Esophagus muscularis mucosa (tissue), 3 donors: ENCODE data around the gene DNLZ.

Source experiments
- POLR2A ChIP-seq: fragments of 450-650 bp; IDR thresholded peaks from one replicate; pipeline ENCODE4 v1.6.1; 2017; ENCODE audit warnings: antibody characterized with exemption, moderate library complexity, mild to moderate bottlenecking, low read depth
- TF ChIP-seq, protein P1 (sequence below), 3 experiments: fragments of 200-600 bp in 2 of 3; fragments of 450-650 bp in 1 of 3; sonication (generic) in 2 of 3; IDR thresholded peaks; one replicate each; pipeline ENCODE4 v1.5.1; 2017 to 2019; ENCODE audit warnings: antibody characterized with exemption in 3 of 3, mild to moderate bottlenecking in 2 of 3, moderate library complexity in 1 of 3

DNA sequence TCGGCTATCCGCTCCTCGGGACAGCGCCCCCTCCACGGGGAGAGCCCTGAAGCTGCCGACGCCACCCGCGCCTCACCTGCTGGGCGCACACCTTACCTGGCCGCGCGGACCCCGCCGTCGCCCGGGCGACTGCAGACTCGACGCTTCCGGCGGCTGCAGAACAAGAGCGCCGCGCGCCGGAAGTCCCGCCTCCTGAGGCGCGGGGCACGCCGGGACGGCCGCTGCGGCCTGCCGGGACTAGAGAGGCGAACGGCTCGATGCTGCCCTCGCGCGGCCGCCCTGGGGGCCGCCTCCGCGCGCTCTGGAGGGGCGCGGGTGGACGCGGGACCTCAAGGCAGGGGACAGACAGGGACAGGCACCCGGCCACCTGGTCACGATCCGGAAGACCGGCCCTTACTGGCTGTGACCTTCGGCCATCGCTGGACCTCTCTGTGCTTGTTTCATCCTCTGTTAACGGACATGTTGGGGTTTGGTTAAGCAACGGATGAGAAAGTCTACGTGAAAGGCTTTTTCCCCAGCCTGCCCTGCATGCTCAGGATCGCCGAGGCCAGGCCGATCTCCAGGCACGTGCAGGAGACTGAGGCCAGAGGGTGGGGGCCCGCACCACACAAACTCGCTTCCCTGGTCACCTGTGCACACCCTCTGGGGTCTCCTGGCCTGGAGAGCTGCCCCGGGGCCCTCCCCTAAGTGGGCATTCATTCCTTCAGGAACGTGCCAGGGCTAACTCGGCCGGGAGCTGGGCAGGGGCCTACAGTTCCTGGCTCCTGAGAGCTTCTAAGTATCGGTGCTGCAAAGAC lies 36.7 kb upstream of the DNLZ start, which contains the start of gene SNAPC4:
- TF ChIP-seq POLR2A = no peak
- TF ChIP-seq, protein P1, sequence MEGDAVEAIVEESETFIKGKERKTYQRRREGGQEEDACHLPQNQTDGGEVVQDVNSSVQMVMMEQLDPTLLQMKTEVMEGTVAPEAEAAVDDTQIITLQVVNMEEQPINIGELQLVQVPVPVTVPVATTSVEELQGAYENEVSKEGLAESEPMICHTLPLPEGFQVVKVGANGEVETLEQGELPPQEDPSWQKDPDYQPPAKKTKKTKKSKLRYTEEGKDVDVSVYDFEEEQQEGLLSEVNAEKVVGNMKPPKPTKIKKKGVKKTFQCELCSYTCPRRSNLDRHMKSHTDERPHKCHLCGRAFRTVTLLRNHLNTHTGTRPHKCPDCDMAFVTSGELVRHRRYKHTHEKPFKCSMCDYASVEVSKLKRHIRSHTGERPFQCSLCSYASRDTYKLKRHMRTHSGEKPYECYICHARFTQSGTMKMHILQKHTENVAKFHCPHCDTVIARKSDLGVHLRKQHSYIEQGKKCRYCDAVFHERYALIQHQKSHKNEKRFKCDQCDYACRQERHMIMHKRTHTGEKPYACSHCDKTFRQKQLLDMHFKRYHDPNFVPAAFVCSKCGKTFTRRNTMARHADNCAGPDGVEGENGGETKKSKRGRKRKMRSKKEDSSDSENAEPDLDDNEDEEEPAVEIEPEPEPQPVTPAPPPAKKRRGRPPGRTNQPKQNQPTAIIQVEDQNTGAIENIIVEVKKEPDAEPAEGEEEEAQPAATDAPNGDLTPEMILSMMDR (IDR thresholded peaks at IDR 0.05) = peak; percentile 98 to 99 (median 98)
